Large intestine (tissue), 3 donors: ENCODE data around the gene TNFRSF9. TPM values are rescaled to one million over a fixed set of nuclear protein-coding genes. Genes with fewer than 3 reads are reported as not detected.
"Not testable (repeated sequence)": the region's sequence is repeated elsewhere in the genome, so short reads cannot be mapped to it uniquely, and the experiment has no call there.

ENCODE experiments used
- DNase-seq, 2 donors: peaks; one replicate each; pipeline versions ENCODE4 v3.0.0 to v3.0.0-alpha.2; 2013
- H3K27ac ChIP-seq: one replicate; pipeline ENCODE4 v1.5.1; 2013; ENCODE audit warnings: low read length
- H3K27me3 ChIP-seq: 2 replicates; pipeline ENCODE4 v1.6.1; 2013; ENCODE audit warnings: low read length; ENCODE audit not compliant: control insufficient read depth, insufficient read depth
- H3K36me3 ChIP-seq: 2 replicates; pipeline ENCODE4 v1.6.1; 2013; ENCODE audit warnings: low read length; ENCODE audit not compliant: control insufficient read depth, insufficient read depth
- H3K4me1 ChIP-seq: one replicate; pipeline ENCODE4 v1.6.1; 2013; ENCODE audit warnings: low read length; ENCODE audit not compliant: control insufficient read depth, insufficient read depth
- H3K4me3 ChIP-seq: one replicate; pipeline ENCODE4 v1.5.1; 2013; ENCODE audit warnings: low read length
- H3K9me3 ChIP-seq: one replicate; pipeline ENCODE4 v1.6.1; 2013; ENCODE audit warnings: mild to moderate bottlenecking, low read depth, low read length, moderate library complexity; ENCODE audit not compliant: control insufficient read depth
- WGBS: methylation state at CpG from one replicate; pipeline ENCODE4 v1.1.5; 2013; ENCODE audit warnings: low lambda C conversion rate; ENCODE audit not compliant: insufficient coverage; 5-methylcytosine and 5-hydroxymethylcytosine counted together
- polyA plus RNA-seq: library from polyadenylated mRNA; unstranded; fragments of 120-200 nt; gene quantifications from one replicate; pipeline ENCODE4 v1.2.1, GENCODE V29; 2013

The TNFRSF9 gene
- polyA plus RNA-seq, 1 donor, result 0.33 TPM

GRCh38 chr1:7973086-7973485 lies 32.4 kb upstream of the TNFRSF9 start:
- no peaks in the 10 kb centered on the region for H3K27me3 ChIP-seq
- DNase-seq, result no peak
- no peak overlapping the region for H3K4me3 ChIP-seq
- H3K9me3 ChIP-seq, result no peaks in the 10 kb centered on the region
- peaks cover 60% of the 10 kb centered on the region for H3K36me3 ChIP-seq
- H3K27ac ChIP-seq, result no peak overlapping the region
- 100% methylated on average over 2 of the region's 2 CpGs for WGBS
- H3K4me1 ChIP-seq, result no peaks in the 10 kb centered on the region

- H3K27ac ChIP-seq, result no peak overlapping the region
- no peaks in the 10 kb centered on the region for H3K27me3 ChIP-seq
- no peak overlapping the region for H3K4me3 ChIP-seq
- WGBS, result 100% methylated on average over 1 of the region's 5 CpGs
- H3K36me3 ChIP-seq, result peaks cover 56% of the 10 kb centered on the region
- DNase-seq, result no peak
- H3K9me3 ChIP-seq, result no peaks in the 10 kb centered on the region
- no peaks in the 10 kb centered on the region for H3K4me1 ChIP-seq
These were observed 31.6 kb upstream of the TNFRSF9 start for GRCh38 chr1:7972285-7972684.

GRCh38 chr1:7971024-7971423 lies 30.4 kb upstream of the TNFRSF9 start:
- WGBS, result no CpG with 5 or more reads among the region's 6 CpGs
- Histone ChIP-seq H3K36me3 (peaks cover 56% of the 10 kb centered on the region), H3K4me1 (no peaks in the 10 kb centered on the region), H3K9me3 (no peaks in the 10 kb centered on the region), H3K27ac (no peak overlapping the region), H3K4me3 (no peak overlapping the region), H3K27me3 (no peaks in the 10 kb centered on the region)
- DNase-seq, result no peak

GRCh38 chr1:7970246-7970645 lies 29.6 kb upstream of the TNFRSF9 start:
- no peaks in the 10 kb centered on the region for H3K4me1 ChIP-seq
- no peaks in the 10 kb centered on the region for H3K27me3 ChIP-seq
- peaks cover 64% of the 10 kb centered on the region for H3K36me3 ChIP-seq
- no peak for DNase-seq
- H3K9me3 ChIP-seq, result no peaks in the 10 kb centered on the region
- H3K4me3 ChIP-seq, result no peak overlapping the region
- H3K27ac ChIP-seq, result no peak overlapping the region
- 100% methylated on average over 2 of the region's 2 CpGs for WGBS

- no CpG with 5 or more reads among the region's 4 CpGs for WGBS
- H3K27ac ChIP-seq, result no peak overlapping the region
- DNase-seq, result no peak
- no peak overlapping the region for H3K4me3 ChIP-seq
- no peaks in the 10 kb centered on the region for H3K9me3 ChIP-seq
- peaks cover 1% of the 10 kb centered on the region for H3K4me1 ChIP-seq
- H3K27me3 ChIP-seq, result no peaks in the 10 kb centered on the region
- peaks cover 77% of the 10 kb centered on the region for H3K36me3 ChIP-seq
These were observed 27.0 kb upstream of the TNFRSF9 start for GRCh38 chr1:7967651-7968050.

GRCh38 chr1:7967196-7967595 lies 26.6 kb upstream of the TNFRSF9 start:
- no peak for DNase-seq
- H3K4me1 ChIP-seq, result peaks cover 4% of the 10 kb centered on the region
- no CpG with 5 or more reads among the region's 1 CpG for WGBS
- H3K27ac ChIP-seq, result no peak overlapping the region
- peaks cover 73% of the 10 kb centered on the region for H3K36me3 ChIP-seq
- H3K9me3 ChIP-seq, result no peaks in the 10 kb centered on the region
- no peaks in the 10 kb centered on the region for H3K27me3 ChIP-seq
- H3K4me3 ChIP-seq, result no peak overlapping the region

GRCh38 chr1:7964476-7964875 lies 23.8 kb upstream of the TNFRSF9 start:
- no peak overlapping the region for H3K4me3 ChIP-seq
- 100% methylated on average over 1 of the region's 3 CpGs for WGBS
- H3K27me3 ChIP-seq, result no peaks in the 10 kb centered on the region
- no peak overlapping the region for H3K27ac ChIP-seq
- DNase-seq, result no peak
- peaks cover 47% of the 10 kb centered on the region for H3K36me3 ChIP-seq
- H3K9me3 ChIP-seq, result no peaks in the 10 kb centered on the region
- peaks cover 11% of the 10 kb centered on the region for H3K4me1 ChIP-seq

- not testable (repeated sequence) for H3K27me3 ChIP-seq, H3K9me3 ChIP-seq, H3K4me3 ChIP-seq, H3K27ac ChIP-seq, DNase-seq
- no CpG with 5 or more reads among the region's 7 CpGs for WGBS
- H3K4me1 ChIP-seq, result peaks cover 11% of the 10 kb centered on the region
- H3K36me3 ChIP-seq, result peaks cover 42% of the 10 kb centered on the region
These were observed 23.2 kb upstream of the TNFRSF9 start for GRCh38 chr1:7963841-7964240.

- not testable (repeated sequence) for H3K4me3 ChIP-seq, DNase-seq, H3K9me3 ChIP-seq, H3K27me3 ChIP-seq, H3K27ac ChIP-seq
- WGBS, result no CpG with 5 or more reads among the region's 12 CpGs
- H3K36me3 ChIP-seq, result peaks cover 37% of the 10 kb centered on the region
- H3K4me1 ChIP-seq, result peaks cover 11% of the 10 kb centered on the region
These were observed 22.7 kb upstream of the TNFRSF9 start for GRCh38 chr1:7963378-7963730.

GRCh38 chr1:7962636-7963377 lies 22.2 kb upstream of the TNFRSF9 start:
- H3K27me3 ChIP-seq, result no peaks in the 10 kb centered on the region
- peaks cover 11% of the 10 kb centered on the region for H3K4me1 ChIP-seq
- peak overlapping the region; percentile 98 for H3K4me3 ChIP-seq
- H3K27ac ChIP-seq, result no peak overlapping the region
- no peak for DNase-seq
- peaks cover 36% of the 10 kb centered on the region for H3K36me3 ChIP-seq
- WGBS, result 82% methylated on average over 3 of the region's 11 CpGs
- no peaks in the 10 kb centered on the region for H3K9me3 ChIP-seq

GRCh38 chr1:7962014-7962335 lies 21.3 kb upstream of the TNFRSF9 start:
- Histone ChIP-seq H3K9me3 (no peaks in the 10 kb centered on the region), H3K27ac (peak overlapping the region; percentile 84), H3K27me3 (no peaks in the 10 kb centered on the region), H3K36me3 (peaks cover 36% of the 10 kb centered on the region), H3K4me3 (peak overlapping the region; percentile 98), H3K4me1 (peaks cover 11% of the 10 kb centered on the region)
- WGBS, result no CpG with 5 or more reads among the region's 10 CpGs
- DNase-seq, result no peak
